NK-92 (cell line): ENCODE measurements around the gene PCED1B.
"Not testable (repeated sequence)": the region's sequence is repeated elsewhere in the genome, so short reads cannot be mapped to it uniquely, and the experiment has no call there.

Source experiments
- DNase-seq: peaks from one replicate; lab custom pipeline; 2025; ENCODE audit not compliant: unreplicated experiment; lab: John Stamatoyannopoulos, UW

Gene PCED1B

DNA sequence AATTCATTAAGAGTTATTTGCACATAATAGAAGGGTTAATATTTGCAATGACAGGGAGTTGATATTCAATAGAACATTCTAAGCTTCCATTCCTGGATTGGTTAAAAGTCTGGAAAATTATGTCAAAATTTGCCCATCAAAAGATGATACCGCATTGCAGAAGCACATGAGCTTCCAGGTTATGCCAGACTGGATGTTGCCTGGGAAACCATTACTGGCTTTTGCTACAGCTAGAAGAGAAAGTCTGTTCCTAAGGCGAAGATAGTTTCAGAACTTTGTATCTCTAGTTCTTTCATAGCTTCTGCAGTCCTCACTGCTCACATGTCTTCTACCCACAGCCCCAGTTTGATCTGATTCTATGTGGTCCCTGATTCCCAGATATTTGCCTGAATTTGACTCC, 122.8 kb downstream of the PCED1B start:
- DNase-seq, result no peak

DNA sequence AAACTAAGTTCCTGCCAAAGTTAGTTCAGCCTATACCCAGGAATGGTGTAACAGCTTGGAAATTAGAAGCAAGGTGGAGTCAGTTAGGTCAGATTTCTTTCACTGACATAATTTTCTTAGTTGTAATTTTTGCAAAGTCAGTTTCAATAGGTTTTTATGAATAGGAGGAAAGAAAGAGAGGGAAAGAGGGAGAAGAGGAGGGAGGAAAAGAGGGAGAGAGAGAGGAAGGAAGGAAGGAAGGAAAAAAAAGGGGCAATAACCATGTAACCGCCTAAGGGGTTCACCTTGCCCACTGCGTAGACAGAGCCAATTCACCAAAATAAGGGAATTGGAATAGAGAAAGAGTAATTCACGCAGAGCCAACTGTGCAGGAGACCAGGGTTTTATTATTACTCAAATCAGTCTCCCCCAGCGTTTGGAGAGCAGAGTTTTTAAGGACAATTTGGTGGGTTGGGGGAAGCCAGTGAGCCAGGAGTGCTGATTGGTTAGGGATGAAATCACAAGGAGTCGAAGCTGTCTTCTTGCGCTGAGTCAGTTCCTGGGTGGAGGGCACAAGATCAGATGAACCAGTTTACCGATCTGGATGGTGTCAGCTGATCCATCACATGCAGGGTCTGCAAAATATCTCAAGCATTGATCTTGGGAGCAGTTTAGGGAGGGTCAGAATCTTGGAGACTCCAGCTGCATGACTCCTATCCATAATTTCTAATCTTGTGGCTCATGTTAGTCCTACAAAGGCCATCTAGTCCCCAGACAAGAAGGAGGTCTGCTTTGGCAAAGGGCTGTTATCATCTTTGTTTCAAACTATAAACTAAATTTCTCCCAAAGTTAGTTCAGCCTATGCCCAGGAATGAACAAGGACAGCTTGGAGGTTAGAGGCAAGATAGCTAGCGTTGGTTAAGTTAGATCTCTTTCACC, 126.4 kb downstream of the PCED1B start:
- DNase-seq, result no peak

DNA sequence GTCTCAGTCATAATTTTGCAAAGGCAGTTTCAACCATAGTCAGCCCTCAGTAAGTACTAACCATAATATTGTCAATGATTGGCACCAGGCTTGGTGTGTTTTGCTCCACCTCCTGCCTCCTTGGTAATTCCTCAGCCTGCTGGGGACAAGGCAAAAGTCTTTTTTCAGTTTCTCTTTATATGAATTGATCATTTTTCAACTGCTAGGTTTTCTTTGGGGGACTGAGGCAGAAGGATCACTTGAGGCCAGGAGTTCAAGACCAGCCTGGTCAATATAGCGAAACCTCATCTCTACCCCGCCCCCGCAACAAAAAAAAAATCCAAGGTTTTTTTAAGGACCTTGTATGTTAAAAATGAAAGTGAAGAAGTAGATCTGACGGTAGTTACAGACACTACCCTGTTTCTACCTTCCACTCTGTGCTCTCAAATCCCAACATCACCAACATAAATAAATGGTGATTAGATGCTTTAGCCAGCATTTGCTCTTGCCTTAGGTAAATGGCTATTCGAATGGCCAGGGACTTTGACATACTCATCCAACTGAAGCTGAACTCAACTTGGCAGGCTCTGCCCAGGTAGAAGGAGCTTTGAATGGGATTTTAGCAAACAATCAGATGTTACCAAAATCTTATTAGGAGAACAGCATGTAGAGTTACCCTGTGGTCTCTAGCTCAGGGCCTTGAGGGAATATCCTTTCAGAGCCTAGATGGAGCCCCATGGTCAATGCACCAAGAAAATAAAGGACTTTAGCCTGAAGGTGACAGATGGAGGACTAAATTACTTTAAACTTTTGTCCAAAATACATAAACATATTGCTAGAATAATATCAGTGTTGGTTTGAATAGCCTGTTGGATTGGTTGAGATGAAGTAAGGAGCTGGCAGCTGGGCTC, 127.3 kb downstream of the PCED1B start:
- DNase-seq, result no peak

DNA sequence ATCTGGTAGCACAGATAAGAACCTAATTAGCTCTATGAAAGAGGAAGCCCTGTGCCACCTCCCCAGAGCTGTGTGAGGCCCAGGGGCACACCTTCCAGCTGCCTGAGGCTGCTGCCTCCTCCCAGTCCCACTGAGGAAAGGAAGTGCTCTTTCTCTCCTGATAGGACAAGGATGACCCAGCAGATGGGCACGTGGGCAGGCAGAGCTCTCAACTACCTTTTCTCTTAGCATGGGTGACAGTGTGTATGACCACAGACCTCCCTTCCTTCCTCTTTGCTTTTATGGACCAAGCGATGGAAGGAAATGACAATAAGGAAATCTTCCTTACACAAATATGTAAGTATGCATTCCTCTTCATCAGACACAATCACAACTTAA, 127.9 kb downstream of the PCED1B start:
- DNase-seq, result no peak

DNA sequence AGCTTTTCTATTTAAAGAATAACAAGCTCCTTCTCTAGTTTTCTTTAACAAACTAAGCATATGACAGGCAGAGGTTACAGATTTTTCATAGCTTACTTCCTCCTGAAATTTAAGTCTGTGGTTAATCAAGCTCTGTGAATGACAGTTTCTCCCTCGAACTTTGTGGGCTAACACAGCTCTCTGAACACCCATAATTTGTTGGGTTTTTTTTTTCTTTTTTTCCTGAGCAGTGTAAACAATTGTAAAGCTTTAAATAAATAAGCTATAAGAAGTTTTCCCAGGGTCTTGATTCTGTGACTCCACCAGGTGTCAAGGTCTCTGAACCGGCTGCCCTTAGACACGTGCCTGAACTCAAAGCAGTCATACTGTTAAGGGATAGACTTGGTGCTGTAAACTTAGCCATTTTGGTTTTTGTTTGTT, 128.4 kb downstream of the PCED1B start:
- no peak for DNase-seq

DNA sequence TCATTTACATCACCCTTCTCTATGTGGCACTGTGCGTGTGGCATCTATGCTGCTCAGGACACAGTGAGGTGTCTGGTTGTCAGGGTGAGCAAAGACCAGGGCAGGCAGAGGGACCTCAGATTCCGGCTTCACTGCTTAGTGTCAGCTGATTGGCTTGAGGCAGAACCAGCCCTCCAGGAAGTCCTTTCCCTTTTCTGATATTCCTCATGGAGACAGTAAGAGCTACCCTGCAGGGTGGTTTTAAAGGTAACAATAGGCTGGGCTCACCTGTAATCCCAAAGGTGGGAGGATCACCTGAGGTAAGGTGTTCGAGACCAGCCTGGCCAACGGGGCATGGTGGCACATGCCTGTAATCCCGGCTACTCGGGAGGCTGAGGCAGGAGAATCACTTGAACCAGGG, 129.6 kb downstream of the PCED1B start:
- no peak for DNase-seq

DNA sequence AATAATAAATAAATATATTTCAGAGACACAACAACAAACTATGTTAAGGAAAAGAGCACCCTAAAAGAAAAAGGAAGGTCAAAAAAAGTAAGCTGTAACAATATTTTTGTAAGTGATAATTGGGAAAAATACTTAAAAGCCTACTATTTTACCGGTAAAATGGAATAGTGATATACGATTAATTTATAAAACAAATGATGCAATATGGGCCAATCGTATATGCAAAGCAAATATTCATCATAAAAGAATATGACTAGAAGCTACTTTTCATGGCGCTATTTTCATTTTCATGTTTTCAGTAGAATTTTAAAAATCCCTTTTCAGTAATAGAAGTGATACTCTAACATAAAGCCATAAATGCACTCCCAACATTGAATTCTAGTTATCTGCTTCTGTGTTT, 131.4 kb downstream of the PCED1B start:
- no peak for DNase-seq

DNA sequence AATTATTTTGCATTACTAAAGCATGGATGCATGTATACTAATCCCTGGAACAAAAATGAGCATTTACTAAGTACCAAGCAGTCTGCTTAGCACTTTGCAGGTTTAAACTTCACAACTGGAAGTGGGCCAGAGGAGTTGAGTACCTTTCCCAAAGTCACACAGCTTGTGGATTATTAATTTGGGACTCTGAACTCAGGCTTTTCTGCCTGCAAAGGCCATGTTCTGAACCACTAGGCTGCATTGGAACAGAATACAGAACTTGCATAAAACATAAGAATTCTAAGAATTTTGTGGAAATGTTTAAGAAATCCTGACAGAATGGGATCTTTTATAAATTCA, 133.2 kb downstream of the PCED1B start:
- DNase-seq, result no peak

DNA sequence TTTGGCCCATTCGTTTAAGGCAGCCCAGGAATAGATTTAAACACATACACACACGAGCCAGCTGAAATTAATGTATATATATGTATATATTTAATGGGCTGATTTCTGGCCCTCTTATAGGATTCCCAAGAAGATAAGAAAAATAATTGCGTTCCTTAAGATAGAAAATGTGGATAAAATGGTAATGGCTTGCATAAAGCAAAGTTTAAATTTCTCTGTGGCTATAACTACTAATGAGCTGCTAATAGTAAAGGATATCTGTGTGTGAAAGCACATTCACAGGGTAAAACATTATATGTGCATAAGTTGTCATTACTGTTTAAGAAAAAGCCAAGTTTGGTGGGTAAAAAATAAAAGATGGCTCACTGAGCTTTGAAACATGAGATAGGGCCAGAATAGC, 134.0 kb downstream of the PCED1B start:
- no peak for DNase-seq

DNA sequence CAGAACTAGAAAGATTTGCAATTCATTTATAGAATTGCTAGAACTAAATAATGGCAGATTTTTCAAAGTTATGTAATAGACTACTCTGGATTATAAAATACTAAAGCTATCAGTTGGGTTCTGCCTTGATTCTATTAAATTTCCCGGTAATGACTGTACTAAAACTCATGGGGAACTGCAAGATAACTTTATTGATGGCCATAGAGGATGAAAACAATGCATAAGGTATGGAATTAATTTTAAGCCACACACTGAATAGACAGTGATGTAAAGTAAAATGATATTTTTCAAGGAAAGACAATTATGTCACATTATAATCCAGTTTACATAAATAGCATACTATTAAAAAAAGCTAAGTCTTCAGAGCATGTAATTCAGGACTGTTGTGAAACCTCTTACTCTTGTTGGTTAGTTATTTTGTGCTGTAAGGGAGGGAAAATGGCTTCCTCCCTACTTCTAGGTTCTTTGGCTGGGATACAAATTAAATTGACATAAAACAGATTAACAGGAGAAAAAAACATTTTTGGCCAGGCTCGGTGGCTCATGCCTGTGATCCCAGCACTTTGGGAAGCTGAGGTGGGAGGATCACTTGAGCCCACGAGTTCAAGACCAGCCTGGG, 134.7 kb downstream of the PCED1B start:
- DNase-seq, result no peak

DNA sequence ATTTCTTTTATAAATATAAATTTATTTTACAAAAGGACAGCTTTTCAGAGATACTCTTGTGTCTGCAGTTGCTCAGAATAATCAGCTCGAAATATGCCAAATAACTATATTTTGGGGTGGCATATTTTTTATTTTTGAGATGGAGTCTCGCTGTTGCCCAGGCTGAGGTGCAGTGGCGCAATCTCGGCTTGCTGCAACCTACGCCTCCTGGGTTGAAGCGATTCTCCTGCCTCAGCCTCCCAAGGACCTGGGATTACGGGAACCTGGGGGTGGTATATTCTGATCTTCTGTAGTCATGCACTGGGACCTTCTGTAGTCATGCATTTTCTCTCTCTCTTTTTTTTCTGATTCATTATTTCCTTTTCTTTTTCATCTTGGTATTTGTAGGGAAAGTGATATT, 135.3 kb downstream of the PCED1B start:
- DNase-seq, result no peak

DNA sequence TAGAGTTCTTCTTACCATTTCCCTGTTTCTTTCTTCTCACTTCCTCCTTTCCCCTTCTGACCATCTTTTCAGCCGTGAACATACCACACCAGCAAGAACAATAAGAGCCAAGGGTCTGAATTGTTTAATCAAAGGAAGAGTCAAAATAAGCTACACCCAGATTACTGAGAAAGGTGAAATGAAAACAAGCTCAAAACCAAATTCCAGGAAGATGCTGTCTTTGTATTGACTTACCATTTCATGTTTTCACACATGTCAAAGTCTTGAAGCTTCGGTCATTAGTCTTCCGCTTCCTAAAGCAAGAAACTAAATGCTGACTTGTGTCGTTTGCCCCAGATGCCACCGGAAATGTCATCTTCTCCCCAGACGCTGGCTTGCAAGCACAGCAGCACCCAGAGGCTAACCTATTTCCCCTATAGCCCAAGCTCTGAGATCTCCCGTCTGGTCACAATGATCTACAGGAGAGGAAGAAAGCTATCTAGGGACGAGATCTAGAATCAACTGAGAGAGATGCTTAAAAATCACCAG, 136.8 kb downstream of the PCED1B start:
- DNase-seq, result no peak

DNA sequence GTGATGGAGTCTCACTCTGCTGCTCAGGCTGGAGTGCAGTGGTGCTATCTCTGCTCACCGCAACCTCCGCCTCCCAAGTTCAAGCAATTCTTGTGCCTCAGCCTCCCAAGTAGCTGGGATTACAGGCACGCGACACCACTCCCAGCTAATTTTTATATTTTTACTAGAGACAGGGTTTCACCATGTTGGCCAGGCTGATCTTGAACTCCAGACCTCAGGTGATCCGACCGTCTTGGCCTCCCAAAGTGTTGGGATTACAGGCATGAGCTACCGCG, 138.1 kb downstream of the PCED1B start:
- DNase-seq, result not testable (repeated sequence)

DNA sequence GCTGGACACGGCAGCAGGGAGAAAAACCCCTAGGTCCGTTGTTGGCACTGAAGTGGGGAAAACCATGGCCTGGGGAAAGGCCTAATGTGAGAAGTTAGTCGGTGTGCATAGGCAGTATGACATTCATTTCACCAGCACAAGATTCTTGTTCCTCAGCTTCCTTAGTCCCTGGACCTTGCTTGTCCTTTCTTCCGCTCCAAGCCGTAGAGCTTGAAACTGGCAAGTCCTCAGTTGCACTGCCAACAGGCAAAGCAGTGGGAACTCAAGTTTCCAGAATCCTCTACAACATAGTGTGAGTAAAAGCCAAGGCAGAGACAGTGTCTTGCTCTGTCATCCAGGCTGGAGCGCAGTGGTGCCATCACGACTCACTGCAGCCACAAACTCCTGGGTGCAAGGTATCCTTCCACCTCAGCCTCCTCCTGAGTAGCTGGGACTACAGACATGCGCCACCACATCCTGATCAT, 138.8 kb downstream of the PCED1B start:
- DNase-seq, result no peak

DNA sequence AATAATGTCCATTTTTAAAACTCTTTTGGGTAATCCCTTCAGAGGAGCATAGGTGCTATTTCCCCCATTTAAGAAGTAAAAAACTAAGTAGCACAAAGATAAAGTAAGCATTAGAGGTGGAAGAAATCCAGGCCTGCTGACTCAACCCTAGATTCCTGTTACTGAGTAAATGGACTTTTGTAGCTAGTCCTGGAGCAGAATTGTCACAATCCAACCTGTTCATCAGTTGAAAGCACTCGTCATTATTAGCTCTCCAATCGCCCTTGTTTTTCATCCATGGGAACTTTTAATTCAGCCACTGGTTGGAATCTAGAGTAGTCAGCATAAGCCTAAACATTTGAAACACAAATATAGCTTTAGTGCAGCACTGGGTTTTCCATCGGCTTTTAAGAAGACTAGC, 139.8 kb downstream of the PCED1B start:
- no peak for DNase-seq

DNA sequence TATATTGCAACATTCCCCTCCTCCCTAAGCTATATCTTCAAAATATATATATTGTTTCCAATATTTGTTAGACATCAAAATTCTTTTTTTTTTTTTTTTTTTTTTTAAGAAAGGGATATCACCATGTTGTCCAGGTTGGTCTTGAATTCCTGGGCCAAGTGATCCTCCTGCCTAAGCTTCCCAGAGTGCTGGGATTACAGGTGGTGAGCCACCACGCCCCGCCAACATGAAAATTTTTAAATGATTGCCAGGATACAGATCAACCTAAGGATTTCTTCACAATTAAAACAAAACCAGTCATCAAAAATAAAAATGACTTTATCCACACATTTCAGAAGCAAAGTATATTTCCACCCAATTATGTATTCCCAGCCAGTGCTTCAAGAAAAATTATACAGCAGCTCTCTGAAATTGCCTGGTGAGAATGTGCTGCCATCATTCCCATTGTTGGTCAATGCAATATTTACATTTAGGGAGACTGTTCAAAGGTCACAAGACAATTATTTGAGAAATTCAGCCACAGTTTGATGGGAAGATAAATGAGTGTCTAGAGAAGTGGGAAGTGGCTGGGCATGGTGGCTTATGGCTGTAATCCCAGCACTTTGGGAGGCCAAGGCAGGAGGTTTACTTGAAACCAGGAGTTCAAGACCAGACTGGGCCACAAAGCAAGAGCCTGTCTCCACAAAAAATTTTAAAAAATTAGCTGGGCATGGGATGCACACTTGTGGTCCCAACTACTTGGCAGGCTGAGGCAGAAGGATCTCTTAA, 142.0 kb downstream of the PCED1B start:
- no peak for DNase-seq

DNA sequence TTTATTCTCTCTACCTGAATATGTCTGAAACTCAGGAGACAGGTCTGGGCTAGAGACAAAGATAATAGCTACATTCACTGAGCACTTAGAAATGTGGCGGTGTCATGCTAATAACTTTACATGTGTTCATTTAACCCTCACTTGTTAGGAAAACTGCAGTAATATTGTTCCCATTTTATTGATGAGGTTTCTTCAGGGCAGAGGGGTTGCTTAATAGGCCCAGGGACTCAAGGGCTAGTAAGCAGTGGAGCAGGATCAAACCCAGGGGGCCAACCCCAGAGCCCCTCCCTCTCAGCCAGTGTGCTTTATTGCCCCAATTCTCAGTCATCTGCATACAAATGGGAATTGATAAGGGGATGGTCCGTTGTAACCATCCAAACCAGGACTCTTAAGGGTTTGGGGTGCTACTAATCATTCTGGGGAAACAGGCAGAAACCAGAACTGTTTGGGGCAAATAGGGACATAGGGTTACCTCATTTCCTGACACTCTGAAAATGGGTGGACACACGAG, 143.2 kb downstream of the PCED1B start:
- DNase-seq, result no peak

DNA sequence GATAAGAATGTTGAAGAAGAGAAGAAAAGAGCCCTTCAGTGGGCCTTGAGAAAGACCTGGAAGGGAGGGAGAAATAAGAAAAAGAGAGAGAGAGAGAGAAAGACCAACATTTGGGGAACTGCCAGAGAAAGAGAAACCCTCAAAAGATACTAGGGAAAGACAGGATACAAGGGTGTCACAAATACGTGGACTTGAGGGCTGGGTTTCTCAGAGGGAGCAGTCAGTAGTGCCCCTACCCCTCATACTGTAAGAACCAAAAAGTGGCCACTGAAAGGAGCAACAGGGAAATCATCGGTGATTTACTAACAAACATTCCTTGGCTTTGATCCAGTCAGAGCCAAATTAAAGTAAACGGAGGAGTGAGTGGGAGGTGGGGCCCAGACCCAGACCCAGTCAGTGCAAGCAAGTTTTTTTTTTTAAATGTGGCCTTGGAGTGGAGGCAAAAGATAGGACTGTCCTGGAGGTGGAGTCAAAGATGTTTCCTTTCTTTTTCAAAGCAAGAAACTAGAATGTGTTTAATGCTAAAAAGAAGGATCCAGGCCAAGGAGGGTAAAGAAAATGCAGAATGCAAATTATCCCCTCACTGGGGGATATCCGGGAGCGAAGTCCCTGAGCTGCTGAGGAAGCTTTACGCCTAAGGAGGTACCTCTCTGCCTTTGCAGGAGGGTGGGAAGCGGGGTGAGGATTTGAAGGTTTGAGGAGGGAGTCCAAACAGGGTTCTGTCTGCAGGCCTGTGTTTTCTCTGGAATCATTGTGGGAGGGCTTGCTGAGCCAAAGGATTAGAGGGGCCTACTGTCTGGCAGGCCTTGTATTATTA, 143.8 kb downstream of the PCED1B start:
- no peak for DNase-seq

DNA sequence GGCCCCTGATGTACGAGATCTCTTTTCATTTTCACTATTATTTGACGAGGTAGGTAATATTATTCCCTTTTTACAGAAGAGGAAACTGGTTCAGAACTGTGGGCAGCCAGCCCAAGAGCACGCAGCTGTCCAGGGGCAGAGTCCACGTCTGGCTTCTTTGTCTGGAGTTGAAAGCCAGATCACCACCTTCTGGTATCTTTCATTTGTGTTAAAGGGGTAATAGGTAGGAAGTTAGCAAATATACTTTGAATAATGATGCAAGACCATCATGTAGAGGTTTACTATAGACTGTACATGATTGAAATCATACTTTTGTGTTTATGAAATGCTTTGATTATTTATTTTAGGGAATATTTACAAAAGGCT, 144.4 kb downstream of the PCED1B start:
- DNase-seq, result no peak

DNA sequence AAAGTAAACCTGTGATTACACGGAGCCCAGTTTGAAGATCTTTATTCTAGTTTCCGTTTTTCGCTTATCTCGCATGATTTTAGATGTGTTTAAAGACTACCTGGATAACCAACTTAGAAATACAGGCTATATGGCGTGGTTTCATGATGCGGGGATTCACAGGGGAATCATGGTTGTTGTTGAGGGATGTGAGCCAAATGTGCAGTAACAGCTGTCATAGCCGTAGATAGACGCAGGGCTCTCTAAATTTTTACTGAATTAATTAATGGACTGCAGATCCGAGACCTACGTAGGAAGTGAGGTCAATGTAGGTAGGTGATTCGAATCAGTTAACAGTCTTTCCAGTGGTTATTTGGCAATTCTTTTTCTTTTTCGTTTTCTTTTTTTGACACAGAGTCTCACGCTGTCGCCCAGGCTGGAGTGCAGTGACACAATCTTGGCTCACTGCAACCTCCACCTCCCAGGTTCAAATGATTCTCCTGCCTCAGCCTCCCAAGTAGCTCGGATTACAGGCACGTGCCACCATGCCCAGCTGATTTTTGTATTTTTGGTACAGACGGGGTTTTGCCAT, 145.2 kb downstream of the PCED1B start:
- no peak for DNase-seq
